ENCODE measurements around the gene ALOX15B.
"Not testable (repeated sequence)": the region's sequence is repeated elsewhere in the genome, so short reads cannot be mapped to it uniquely, and the experiment has no call there.

Gene ALOX15B

DNA sequence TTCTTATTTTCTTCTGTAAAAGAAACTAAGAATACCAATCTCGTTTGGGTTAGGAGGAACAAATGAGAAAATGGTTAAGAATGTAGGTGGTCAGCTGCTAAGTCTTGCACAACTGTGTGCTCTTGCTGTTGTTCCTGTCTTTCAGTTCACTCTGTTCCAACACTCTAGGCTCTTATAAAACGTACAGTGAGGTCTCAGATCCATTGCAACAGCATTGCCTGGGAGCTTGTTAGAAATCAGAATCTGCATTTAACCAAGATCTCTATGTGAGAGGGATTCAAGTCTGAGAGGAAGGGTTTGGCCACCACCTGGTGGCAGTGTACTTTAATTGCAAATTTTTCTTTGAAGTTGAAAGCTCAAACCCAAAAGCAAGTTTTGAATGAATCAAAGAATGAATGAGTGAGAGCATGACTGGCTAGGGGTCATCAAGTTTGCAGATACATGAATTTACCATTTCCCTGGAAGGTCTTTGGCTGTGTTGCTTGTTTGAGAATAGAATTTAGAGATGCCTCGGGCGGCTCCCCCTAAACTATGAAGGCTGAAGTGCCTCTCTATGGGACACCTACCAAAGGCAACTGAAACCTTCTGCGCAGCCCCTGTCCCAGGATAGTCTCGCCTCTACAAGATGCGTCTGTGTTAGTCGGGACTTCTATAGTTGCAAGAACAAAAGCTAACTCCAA is 2.5 kb downstream of the ALOX15B start:
- DNase-seq: peak; percentile 26

- DNase-seq: no peak
Observed at GRCh38 chr17:8041979-8042378, 3.1 kb downstream of the ALOX15B start.

DNA sequence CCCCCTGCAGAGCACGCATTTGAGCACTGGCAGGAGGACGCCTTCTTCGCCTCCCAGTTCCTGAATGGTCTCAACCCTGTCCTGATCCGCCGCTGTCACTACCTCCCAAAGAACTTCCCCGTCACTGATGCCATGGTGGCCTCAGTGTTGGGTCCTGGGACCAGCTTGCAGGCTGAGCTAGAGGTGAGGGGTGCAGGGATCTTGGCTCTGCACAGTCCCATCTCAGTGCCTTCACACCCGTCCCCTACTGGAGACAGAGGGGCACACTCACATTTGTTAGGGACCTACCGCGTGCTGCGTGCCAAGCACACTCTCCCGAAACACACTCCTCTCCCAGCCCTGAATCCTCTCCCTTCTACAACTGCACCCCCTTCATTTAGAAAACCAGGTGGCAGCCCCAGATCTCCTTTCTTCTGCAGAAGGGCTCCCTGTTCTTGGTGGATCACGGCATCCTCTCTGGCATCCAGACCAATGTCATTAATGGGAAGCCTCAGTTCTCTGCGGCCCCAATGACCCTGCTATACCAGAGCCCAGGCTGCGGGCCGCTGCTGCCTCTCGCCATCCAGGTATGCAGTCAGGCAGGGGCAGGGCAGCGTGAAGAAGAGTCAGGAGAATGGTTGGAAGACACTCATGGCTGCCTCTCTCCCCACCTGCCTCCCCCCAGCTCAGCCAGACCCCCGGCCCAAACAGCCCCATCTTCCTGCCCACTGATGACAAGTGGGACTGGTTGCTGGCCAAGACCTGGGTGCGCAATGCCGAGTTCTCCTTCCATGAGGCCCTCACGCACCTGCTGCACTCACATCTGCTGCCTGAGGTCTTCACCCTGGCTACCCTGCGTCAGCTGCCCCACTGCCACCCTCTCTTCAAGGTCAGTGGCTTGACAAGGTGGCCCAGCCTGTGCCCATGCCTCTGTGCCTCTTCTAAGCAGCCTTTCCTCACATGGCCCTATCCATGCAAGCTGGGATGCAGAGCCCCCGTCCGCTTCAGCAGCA is 6.3 kb downstream of the ALOX15B start:
- DNase-seq: no peak

GRCh38 chr17:8046306-8046928 is 7.6 kb downstream of the ALOX15B start:
- DNase-seq: no peak

DNA sequence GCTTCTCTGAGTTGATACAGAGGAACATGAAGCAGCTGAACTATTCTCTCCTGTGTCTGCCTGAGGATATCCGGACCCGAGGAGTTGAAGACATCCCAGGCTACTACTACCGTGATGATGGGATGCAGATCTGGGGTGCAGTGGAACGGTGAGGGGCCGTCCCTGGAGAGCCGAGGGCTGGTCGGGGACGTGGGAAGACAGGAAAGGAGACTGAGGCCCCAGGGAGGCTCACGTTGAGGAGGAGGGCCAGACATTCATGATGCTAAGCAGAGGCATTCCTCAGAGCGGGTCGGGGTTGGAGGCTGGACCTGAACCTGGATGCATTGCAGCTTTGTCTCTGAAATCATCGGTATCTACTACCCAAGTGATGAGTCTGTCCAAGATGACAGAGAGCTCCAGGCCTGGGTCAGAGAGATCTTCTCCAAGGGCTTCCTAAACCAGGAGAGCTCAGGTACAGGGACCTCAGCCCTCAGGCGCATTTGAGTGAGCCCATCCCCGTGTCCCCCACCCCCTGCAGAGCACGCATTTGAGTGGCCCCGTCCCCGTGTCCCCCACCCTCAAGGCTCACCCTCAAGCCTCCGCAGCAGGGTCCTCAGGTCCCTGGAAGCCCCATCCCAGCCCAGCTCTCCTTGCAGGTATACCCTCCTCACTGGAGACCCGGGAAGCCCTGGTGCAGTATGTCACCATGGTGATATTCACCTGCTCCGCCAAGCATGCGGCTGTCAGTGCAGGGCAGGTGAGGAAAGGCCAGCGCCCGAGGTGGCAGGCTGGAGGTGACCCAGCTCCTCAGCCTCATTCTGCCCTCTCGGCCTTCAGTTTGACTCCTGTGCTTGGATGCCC is 8.3 kb downstream of the ALOX15B start:
- DNase-seq: no peak

DNA sequence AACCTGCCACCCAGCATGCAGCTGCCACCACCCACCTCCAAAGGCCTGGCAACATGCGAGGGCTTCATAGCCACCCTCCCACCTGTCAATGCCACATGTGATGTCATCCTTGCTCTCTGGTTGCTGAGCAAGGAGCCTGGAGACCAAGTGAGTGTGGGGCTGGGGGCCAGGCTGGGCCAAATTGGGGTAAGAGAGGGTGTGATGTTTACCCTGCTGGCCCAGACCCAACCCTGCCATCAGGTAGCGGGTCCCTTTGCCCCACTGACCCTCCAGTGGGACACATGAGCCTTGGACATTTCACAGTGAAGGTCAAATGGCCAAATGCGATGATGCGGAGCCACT is 8.9 kb downstream of the ALOX15B start:
- DNase-seq: no peak

- no peak for DNase-seq
Observed at GRCh38 chr17:8048236-8048635, 9.4 kb downstream of the ALOX15B start.

- DNase-seq: no peak
Observed at GRCh38 chr17:8048736-8049135, 9.9 kb downstream of the ALOX15B start.

DNA sequence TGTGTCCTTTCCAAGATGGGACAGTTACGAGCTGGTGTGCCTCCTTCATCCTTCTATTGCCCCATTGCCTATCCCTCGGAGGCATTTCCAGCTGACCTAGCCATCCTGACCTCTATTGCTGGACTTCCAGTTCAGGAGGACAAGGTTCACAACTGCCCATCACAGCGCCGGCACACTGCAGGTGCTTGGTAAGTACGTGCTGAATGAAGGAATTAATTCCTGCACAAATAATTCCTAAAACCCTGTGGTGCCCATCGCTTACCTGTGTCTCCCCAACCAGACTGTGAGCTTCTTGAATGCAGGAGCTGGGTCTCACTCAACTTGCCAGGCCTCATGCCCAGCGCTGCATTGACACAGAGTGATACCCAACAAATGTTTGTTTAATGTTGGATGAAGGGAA is 13.0 kb downstream of the ALOX15B start:
- DNase-seq: no peak

DNA sequence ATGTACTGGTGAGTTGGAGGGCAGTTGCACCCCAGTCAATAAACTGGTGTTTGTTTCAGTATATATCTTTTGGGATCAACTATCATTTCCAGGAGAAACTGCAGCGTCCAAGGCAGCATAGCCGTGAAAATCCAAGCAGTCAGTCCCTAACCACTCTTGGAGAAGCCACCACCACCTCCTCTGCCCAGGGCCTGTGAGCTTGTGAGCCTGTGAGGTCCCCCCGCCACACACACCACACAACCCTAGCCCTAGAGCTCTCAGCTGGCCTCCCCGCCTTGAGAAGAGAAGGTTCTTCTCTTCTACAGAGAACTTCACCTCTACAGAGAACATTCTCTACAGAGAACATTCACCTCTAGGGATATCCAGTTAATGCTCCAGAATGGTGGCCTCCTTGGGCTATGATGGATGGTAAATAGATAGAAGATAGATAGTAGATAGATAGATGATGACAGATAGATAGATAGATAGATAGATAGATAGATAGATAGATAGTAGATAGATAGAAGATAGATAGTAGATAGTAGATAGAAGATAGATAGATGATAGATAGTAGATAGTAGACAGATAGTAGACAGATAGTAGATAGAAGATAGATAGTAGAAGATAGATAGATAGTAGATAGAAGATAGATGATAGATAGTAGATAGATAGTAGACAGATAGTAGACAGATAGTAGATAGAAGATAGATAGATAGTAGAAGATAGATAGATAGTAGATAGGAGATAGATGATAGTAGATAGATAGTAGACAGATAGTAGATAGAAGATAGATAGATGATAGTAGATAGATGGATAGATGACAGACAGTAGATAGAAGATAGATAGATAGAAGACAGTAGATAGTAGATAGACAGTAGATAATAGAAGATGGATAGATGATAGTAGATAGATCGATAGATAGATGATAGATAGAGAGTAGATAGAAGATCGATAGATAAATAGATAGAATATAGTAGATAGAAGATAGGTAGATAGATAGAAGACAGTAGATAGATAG is 13.7 kb downstream of the ALOX15B start:
- DNase-seq: no peak

GRCh38 chr17:8053600-8053999 is 14.7 kb downstream of the ALOX15B start:
- DNase-seq: no peak

GRCh38 chr17:8055851-8056231 is 17.0 kb downstream of the ALOX15B start:
- DNase-seq: no peak

GRCh38 chr17:8056232-8056975 is 17.5 kb downstream of the ALOX15B start:
- no peak for DNase-seq

- no peak for DNase-seq
Observed at GRCh38 chr17:8056976-8057625, 18.2 kb downstream of the ALOX15B start.

DNA sequence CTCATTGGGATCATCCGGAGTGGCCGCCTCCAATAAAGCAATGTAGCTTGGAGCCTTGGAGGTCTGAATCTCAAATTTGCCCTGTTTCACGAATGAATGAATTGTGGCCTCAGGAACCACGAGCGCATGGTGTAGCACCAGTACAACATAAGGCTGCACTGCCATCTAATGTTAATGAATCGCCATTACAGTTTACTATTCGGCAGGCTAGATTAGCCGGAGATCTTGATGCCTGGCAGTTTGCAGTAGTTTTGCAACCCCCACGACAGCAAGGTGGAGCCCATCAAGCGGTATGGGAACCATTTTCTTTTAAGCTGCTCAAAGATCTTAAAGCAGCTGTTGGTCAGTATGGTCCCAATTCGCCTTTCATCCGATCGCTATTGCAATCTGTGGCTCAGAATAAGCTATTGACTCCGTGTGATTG is 18.8 kb downstream of the ALOX15B start:
- DNase-seq: peak; percentile 71

DNA sequence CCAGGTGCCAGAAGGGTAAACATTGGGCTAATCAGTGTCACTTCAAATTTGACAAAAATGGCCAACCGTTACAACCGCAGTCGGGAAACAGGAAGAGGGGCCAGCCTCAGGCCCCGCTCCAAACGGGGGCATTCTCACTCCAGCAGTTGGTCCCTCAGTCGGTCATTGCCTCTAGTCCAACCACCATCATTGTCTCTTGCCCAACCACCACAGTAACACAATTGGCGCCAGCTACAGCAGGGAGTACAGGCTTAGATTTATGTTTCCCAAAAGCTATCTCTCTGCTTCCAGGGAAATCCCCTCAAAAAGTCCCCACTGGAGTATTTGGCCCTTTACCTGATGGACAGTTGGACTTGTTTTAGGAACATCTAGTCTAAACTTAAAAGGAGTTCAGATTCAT is 20.3 kb downstream of the ALOX15B start:
- DNase-seq: no peak

DNA sequence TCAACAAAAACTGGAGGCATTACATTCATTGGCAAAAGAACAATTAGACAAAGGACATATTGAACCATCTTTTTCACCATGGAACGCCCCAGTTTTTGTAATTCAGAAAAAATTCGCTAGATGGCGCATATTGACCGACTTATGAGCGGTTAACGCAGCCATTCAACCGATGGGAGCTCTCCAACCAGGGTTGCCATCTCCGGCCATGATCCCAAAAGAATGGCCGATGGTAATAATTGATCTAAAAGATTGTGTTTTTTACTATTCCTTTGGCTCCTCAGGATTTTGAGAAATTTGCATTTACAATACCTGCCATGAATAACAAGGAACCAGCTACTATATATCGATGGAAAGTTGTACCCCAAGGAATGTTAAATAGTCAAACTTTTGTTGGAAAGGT is 21.4 kb downstream of the ALOX15B start:
- DNase-seq: peak; percentile 53

DNA sequence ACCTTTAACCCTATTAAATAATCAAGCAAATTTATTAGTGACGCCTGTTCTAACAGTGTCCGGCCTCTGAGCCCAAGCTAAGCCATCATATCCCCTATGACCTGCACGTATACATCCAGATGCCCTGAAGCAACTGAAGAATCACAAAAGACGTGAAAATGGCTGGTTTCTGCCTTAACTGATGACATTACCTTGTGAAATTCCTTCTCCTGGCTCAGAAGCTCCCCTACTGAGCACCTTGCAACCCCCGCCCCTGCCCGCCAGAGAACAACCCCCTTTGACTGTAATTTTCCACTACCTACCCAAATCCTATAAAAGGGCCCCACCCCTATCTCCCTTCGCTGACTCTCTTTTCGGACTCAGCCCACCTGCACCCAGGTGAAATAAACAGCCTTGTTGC is 23.0 kb downstream of the ALOX15B start:
- not testable (repeated sequence) for DNase-seq

GRCh38 chr17:8062435-8062806 is 23.6 kb downstream of the ALOX15B start:
- no peak for DNase-seq

DNA sequence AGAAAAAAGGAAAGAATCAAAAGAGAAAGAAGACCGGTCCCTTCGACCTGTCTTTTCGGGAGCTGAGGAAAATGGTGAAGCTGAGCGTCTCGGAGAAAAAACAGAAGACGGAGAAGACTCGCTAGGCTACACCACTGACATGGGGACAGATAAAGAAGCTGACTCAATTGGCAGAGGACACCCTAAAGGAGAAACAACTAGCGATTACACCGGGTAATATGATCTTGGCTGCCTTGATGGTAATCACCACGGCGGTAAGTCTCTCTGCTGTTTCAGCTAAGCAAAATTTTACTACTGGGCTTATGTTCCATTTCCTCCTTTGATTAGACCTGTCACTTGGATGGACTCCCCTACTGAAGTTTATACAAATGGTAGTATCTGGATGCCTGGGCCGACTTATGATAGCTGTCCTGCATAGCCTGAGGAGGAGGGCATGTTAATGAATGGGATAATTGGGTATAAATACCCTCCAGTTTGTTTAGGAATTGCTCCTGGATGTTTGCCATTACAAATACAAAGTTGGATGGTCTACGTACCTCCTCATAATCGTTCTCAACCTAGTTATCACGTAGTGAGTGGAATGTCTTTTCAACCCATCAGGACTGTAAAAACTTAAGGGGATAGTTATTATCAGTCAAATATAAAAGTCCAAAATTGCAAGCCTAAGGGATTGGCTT is 24.1 kb downstream of the ALOX15B start:
- no peak for DNase-seq

Measured in NCI-H1436 treated with DMSO at 0.1 percent for 48 hours (cell line).